ENCODE results near the gene LHFPL2. TPM values are rescaled to one million over a fixed set of nuclear protein-coding genes. Genes with fewer than 3 reads are reported as not detected.

The LHFPL2 gene
- total and polyA plus RNA-seq, 2 experiments from 2014 or later, result 10.6 to 50.8 TPM

GRCh38 chr5:78624992-78625391 lies 23.6 kb downstream of the LHFPL2 start:
- TF ChIP-seq CTCF (conservative IDR thresholded peaks at IDR 0.05; ENCODE audit: low read depth in 2 of 2) (no peak), ZNF331 (CRISPR knock-in tag; IDR thresholded peaks at IDR 0.05; ENCODE audit: low read depth) (no peak), ZNF114 (CRISPR knock-in tag; IDR thresholded peaks at IDR 0.05) (no peak), ETS1 (IDR thresholded peaks at IDR 0.05) (no peak), CREB1 (CRISPR knock-in tag; IDR thresholded peaks at IDR 0.05; ENCODE audit: low read depth) (no peak), NANOG (IDR thresholded peaks at IDR 0.05; ENCODE audit: borderline replicate concordance) (no peak), REST (IDR thresholded peaks at IDR 0.05; ENCODE audit: unreplicated experiment) (no peak), STAT1 (IDR thresholded peaks at IDR 0.05; ENCODE audit: unreplicated experiment) (no peak), EZH2phosphoT487 (IDR thresholded peaks at IDR 0.05; ENCODE audit: unreplicated experiment) (no peak), POLR2AphosphoS5 (IDR thresholded peaks at IDR 0.05; ENCODE audit: low read depth) (no peak), JUNB (IDR thresholded peaks at IDR 0.05; ENCODE audit: unreplicated experiment) (no peak), ZNF462 (CRISPR knock-in tag; IDR thresholded peaks at IDR 0.05) (no peak), EZH2 (IDR thresholded peaks at IDR 0.05; ENCODE audit: low read depth, unreplicated experiment) (no peak)
- H3K4me3 Mint-ChIP-seq, result no peak overlapping the region
- Histone ChIP-seq H3K27me3 (ENCODE audit: insufficient read depth) (no peaks in the 10 kb centered on the region), H3K9me2 (ENCODE audit: insufficient read depth) (no peaks in the 10 kb centered on the region), H3K4me1 (ENCODE audit: insufficient read depth) (no peaks in the 10 kb centered on the region), H2AFZ (no peak overlapping the region), H3K36me3 (ENCODE audit: insufficient read depth) (peaks cover 24% of the 10 kb centered on the region), H3K4me2 (no peak overlapping the region), H3K4me3 (no peak overlapping the region), H3F3A (replicated peaks; ENCODE audit: low read depth) (no peaks in the 10 kb centered on the region), H4K20me1 (replicated peaks; ENCODE audit: insufficient read depth) (peaks cover 53% of the 10 kb centered on the region), H3K79me2 (replicated peaks; ENCODE audit: insufficient read depth) (peaks cover 95% of the 10 kb centered on the region), H3K27ac (ENCODE audit: low read depth) (no peak overlapping the region)
- DNase-seq (ENCODE audit: low spot score), result no peak
- H3K36me3 Mint-ChIP-seq (ENCODE audit: low read depth), result peaks cover 82% of the 10 kb centered on the region
- peaks cover 20% of the 10 kb centered on the region for H3K9me3 Mint-ChIP-seq
- peaks cover 23% of the 10 kb centered on the region for H3K4me1 Mint-ChIP-seq
- ATAC-seq, result no peak
- no peak overlapping the region for H3K27ac Mint-ChIP-seq
- H3K27me3 Mint-ChIP-seq (ENCODE audit: insufficient read depth, low read depth, poor library complexity), result peaks cover 4% of the 10 kb centered on the region
